Measurements from ENCODE around the gene FMN1.

DNA sequence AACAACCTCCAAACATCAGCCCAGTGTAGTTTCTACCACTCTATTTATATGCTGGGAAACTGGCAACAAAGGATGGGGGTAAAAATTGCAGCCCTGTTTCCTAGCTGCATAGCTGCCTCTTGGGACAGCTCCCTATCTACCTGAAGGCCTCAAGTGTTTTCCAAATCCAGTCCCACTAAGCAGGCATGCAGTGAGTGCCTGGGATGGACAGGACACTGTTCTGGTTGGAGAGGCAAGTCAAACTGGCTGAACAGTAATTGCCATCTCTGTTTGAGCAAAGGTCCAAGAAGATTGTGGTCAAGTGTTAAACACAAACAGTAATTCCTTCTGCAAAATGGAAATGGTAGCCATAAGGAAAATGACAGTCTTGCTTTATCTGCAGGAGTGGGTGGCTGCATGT is 125.4 kb downstream of the FMN1 start:
- TF ChIP-seq EP300 (IDR thresholded peaks at IDR 0.05; ENCODE audit: borderline replicate concordance) (no peak), TCF12 (IDR thresholded peaks at IDR 0.05; ENCODE audit: low read depth) (no peak), RAD21 (IDR thresholded peaks at IDR 0.05; ENCODE audit: low read depth) (no peak), CREB1 (IDR thresholded peaks at IDR 0.05; ENCODE audit: low read depth) (no peak), CEBPB (IDR thresholded peaks at IDR 0.05) (no peak), ZBTB7A (IDR thresholded peaks at IDR 0.05; ENCODE audit: low read depth) (no peak), TAF1 (IDR thresholded peaks at IDR 0.05; ENCODE audit: low read depth) (no peak)
- TF ChIP-seq, protein P1, sequence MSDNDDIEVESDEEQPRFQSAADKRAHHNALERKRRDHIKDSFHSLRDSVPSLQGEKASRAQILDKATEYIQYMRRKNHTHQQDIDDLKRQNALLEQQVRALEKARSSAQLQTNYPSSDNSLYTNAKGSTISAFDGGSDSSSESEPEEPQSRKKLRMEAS (IDR thresholded peaks at IDR 0.05): no peak
- TF ChIP-seq, protein P2, sequence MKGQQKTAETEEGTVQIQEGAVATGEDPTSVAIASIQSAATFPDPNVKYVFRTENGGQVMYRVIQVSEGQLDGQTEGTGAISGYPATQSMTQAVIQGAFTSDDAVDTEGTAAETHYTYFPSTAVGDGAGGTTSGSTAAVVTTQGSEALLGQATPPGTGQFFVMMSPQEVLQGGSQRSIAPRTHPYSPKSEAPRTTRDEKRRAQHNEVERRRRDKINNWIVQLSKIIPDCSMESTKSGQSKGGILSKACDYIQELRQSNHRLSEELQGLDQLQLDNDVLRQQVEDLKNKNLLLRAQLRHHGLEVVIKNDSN (IDR thresholded peaks at IDR 0.05): no peak

All from Ishikawa (cell line).